Measurements from ENCODE around the gene ITPR2.

GRCh38 chr12:26723379-26724308 lies 109.3 kb downstream of the ITPR2 start:
- TF ChIP-seq POLR2AphosphoS5 (IDR thresholded peaks at IDR 0.05; ENCODE audit: low read depth, low read length): no peak
- TF ChIP-seq TAF1 (IDR thresholded peaks at IDR 0.05; ENCODE audit: borderline replicate concordance, insufficient read depth, low read length): no peak
- TF ChIP-seq REST (IDR thresholded peaks at IDR 0.05; ENCODE audit: insufficient read depth in 1 of 2, low read depth in 2 of 2, low read length in 2 of 2): no peak
- peak; percentile 32; the same call in 1 of the 2 replicates for TF ChIP-seq SIN3A (IDR thresholded peaks at IDR 0.05; ENCODE audit: borderline replicate concordance, insufficient read depth, low read length)

Data from PFSK-1 (cell line).